ENCODE data around the gene YEATS4.

The YEATS4 gene

GRCh38 chr12:69343885-69344612, 15.5 kb upstream of the YEATS4 start:
- H3K27me3 ChIP-seq: no peaks in the 10 kb centered on the region
- TF ChIP-seq, protein P1, sequence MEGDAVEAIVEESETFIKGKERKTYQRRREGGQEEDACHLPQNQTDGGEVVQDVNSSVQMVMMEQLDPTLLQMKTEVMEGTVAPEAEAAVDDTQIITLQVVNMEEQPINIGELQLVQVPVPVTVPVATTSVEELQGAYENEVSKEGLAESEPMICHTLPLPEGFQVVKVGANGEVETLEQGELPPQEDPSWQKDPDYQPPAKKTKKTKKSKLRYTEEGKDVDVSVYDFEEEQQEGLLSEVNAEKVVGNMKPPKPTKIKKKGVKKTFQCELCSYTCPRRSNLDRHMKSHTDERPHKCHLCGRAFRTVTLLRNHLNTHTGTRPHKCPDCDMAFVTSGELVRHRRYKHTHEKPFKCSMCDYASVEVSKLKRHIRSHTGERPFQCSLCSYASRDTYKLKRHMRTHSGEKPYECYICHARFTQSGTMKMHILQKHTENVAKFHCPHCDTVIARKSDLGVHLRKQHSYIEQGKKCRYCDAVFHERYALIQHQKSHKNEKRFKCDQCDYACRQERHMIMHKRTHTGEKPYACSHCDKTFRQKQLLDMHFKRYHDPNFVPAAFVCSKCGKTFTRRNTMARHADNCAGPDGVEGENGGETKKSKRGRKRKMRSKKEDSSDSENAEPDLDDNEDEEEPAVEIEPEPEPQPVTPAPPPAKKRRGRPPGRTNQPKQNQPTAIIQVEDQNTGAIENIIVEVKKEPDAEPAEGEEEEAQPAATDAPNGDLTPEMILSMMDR (IDR thresholded peaks at IDR 0.05): no peak
- intact Hi-C loops (cut with DNase I; ENCODE audit: low total_unique reads): loop anchor here (10.0 kb wide), 1 partner anchor 189 kb away; no protein-coding TSS in a partner anchor
- DNase-seq: no peak
- H3K27ac ChIP-seq: no peak overlapping the region
- no peaks in the 10 kb centered on the region for H3K9me3 ChIP-seq
- no peak overlapping the region for H3K4me3 ChIP-seq
- no peaks in the 10 kb centered on the region for H3K4me1 ChIP-seq
- H3K36me3 ChIP-seq: no peaks in the 10 kb centered on the region

GRCh38 chr12:69345077-69345476, 14.5 kb upstream of the YEATS4 start:
- Histone ChIP-seq H3K27me3 (no peaks in the 10 kb centered on the region), H3K9me3 (no peaks in the 10 kb centered on the region), H3K27ac (no peak overlapping the region), H3K4me1 (no peaks in the 10 kb centered on the region), H3K4me3 (no peak overlapping the region), H3K36me3 (no peaks in the 10 kb centered on the region)
- no peak for DNase-seq
- TF ChIP-seq, protein P1 (IDR thresholded peaks at IDR 0.05): no peak
- intact Hi-C loops (cut with DNase I; ENCODE audit: low total_unique reads): loop anchor here (10.0 kb wide), 1 partner anchor 190 kb away; no protein-coding TSS in a partner anchor

DNA sequence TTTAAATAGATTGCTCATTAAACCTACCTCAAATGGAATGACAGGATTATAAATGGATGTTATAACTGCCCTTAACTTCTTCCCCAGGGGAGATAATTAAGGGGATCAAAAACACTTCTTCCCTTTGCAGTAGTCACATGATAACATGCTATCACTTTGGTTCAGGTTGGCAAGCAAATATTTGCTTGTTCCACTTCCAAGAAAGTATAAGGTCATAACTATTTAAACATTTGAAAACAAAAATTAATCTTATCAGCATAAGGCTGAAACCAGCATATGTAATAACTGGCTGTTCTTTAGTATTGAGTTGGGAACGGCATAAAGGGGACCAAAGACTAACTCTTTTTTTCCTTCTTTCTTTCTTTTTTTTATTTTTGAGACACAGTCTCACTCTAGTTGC, 13.8 kb upstream of the YEATS4 start:
- intact Hi-C loops (cut with DNase I; ENCODE audit: low total_unique reads): loop anchor here (10.0 kb wide), 1 partner anchor 191 kb away; no protein-coding TSS in a partner anchor
- H3K4me3 ChIP-seq: no peak overlapping the region

DNA sequence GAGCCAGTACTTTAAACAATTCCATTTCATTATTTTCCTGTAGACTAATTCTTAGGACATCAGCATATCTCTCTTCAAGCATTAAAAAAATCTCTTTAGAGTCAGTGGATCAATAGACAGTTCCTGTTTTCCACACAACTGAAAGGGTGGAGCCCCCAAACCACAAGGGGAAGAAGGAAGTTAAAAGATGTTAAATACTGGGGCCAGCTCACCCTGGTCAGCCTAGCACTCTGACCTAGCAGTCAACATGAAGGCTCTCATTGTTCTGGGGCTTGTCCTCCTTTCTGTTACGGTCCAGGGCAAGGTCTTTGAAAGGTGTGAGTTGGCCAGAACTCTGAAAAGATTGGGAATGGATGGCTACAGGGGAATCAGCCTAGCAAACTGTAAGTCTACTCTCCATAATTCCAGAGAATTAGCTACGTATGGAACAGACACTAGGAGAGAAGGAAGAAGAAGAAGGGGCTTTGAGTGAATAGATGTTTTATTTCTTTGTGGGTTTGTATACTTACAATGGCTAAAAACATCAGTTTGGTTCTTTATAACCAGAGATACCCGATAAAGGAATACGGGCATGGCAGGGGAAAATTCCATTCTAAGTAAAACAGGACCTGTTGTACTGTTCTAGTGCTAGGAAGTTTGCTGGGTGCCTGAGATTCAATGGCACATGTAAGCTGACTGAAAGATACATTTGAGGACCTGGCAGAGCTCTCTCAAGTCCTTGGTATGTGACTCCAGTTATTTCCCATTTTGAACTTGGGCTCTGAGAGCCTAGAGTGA, 11.2 kb upstream of the YEATS4 start, which contains the start of gene LYZ:
Gene LYZ (plus strand): TSS at position 220 of the 777 bp plus-strand sequence. CDS start 28 bp downstream, at position 248.
- TF ChIP-seq, protein P1 (IDR thresholded peaks at IDR 0.05): no peak
- intact Hi-C loops (cut with DNase I; ENCODE audit: low total_unique reads): loop anchor here (10.0 kb wide), 1 partner anchor 194 kb away; no protein-coding TSS in a partner anchor
- Histone ChIP-seq H3K4me1 (no peaks in the 10 kb centered on the region), H3K4me3 (peak within 1 kb of the TSS in 1 of 2 donors; percentile 17), H3K9me3 (no peaks in the 10 kb centered on the region), H3K27me3 (no peaks in the 10 kb centered on the region), H3K36me3 (no peaks in the 10 kb centered on the region), H3K27ac (no peak within 1 kb of the TSS)
- no peak for DNase-seq

More for the DNA sequence above, 13.8 kb upstream of the YEATS4 start:
- Histone ChIP-seq H3K27me3 (no peaks in the 10 kb centered on the region), H3K27ac (no peak overlapping the region), H3K9me3 (no peaks in the 10 kb centered on the region), H3K4me1 (no peaks in the 10 kb centered on the region), H3K36me3 (no peaks in the 10 kb centered on the region)
- TF ChIP-seq, protein P1 (IDR thresholded peaks at IDR 0.05): no peak
- DNase-seq: no peak

GRCh38 chr12:69350002-69350626, 9.4 kb upstream of the YEATS4 start:
- Histone ChIP-seq H3K9me3 (no peaks in the 10 kb centered on the region), H3K36me3 (no peaks in the 10 kb centered on the region), H3K4me3 (no peak overlapping the region), H3K27me3 (no peaks in the 10 kb centered on the region), H3K27ac (no peak overlapping the region), H3K4me1 (no peaks in the 10 kb centered on the region)
- TF ChIP-seq, protein P1 (IDR thresholded peaks at IDR 0.05): no peak
- intact Hi-C loops (cut with DNase I; ENCODE audit: low total_unique reads): loop anchor here (10.0 kb wide), 1 partner anchor 295 kb away; no protein-coding TSS in a partner anchor
- no peak for DNase-seq

Data from tibial artery (tissue), 4 donors.